ENCODE results near the gene SLC12A4.
"Not testable (repeated sequence)": the region's sequence is repeated elsewhere in the genome, so short reads cannot be mapped to it uniquely, and the experiment has no call there.

The SLC12A4 gene

GRCh38 chr16:67968400-67969253 is at the start of gene SLC12A4:
Gene SLC12A4, minus strand, starts transcription at chr16:67968637. Its CDS starts 84 bp downstream, at chr16:67968553.
- DNase-seq (ENCODE audit: low spot score) = peak; percentile 98

- DNase-seq (ENCODE audit: low spot score) = no peak
These were observed 47.2 kb upstream of the SLC12A4 start, which contains the start of gene DPEP2NB for GRCh38 chr16:68015681-68016080. Gene DPEP2NB, minus strand, starts transcription at chr16:68015911. Its CDS starts 141 bp downstream, at chr16:68015770.

GRCh38 chr16:68013440-68013839 is 45.0 kb upstream of the SLC12A4 start:
- DNase-seq (ENCODE audit: low spot score) = no peak

GRCh38 chr16:68009872-68010271 is 41.4 kb upstream of the SLC12A4 start:
- DNase-seq (ENCODE audit: low spot score) = not testable (repeated sequence)

GRCh38 chr16:68009157-68009735 is 40.8 kb upstream of the SLC12A4 start:
- peak; percentile 51 for DNase-seq (ENCODE audit: low spot score)

GRCh38 chr16:68005786-68006286 is 37.4 kb upstream of the SLC12A4 start:
- DNase-seq (ENCODE audit: low spot score) = no peak

- no peak for DNase-seq (ENCODE audit: low spot score)
These were observed 36.8 kb upstream of the SLC12A4 start for GRCh38 chr16:68005211-68005610.

GRCh38 chr16:68003031-68003430 is 34.6 kb upstream of the SLC12A4 start:
- no peak for DNase-seq (ENCODE audit: low spot score)

- DNase-seq (ENCODE audit: low spot score) = no peak
These were observed 32.0 kb upstream of the SLC12A4 start for GRCh38 chr16:68000450-68000849.

GRCh38 chr16:67999985-68000384 is 31.5 kb upstream of the SLC12A4 start:
- DNase-seq (ENCODE audit: low spot score) = no peak

GRCh38 chr16:67998779-67999688 is 30.6 kb upstream of the SLC12A4 start, which contains the start of gene DPEP2:
Gene DPEP2, minus strand, starts transcription at chr16:67999484. Its CDS starts 6,272 bp downstream, at chr16:67993212.
- DNase-seq (ENCODE audit: low spot score) = not testable (repeated sequence)

- not testable (repeated sequence) for DNase-seq (ENCODE audit: low spot score)
These were observed 29.9 kb upstream of the SLC12A4 start for GRCh38 chr16:67998231-67998778.

- no peak for DNase-seq (ENCODE audit: low spot score)
These were observed 28.2 kb upstream of the SLC12A4 start for GRCh38 chr16:67996666-67997065.

GRCh38 chr16:67995423-67995822 is 27.0 kb upstream of the SLC12A4 start:
- DNase-seq (ENCODE audit: low spot score) = no peak

- not testable (repeated sequence) for DNase-seq (ENCODE audit: low spot score)
These were observed 25.6 kb upstream of the SLC12A4 start for GRCh38 chr16:67994040-67994408.

- peak; percentile 94 for DNase-seq (ENCODE audit: low spot score)
These were observed 25.0 kb upstream of the SLC12A4 start for GRCh38 chr16:67993207-67994039.

- no peak for DNase-seq (ENCODE audit: low spot score)
These were observed 24.3 kb upstream of the SLC12A4 start for GRCh38 chr16:67992661-67993206.

GRCh38 chr16:67990018-67990386 is 21.6 kb upstream of the SLC12A4 start:
- no peak for DNase-seq (ENCODE audit: low spot score)

GRCh38 chr16:67989322-67990017 is 21.0 kb upstream of the SLC12A4 start:
- DNase-seq (ENCODE audit: low spot score) = no peak

- DNase-seq (ENCODE audit: low spot score) = no peak
These were observed 20.2 kb upstream of the SLC12A4 start for GRCh38 chr16:67988675-67989074.

All from iPS-NIHi11 (cell line).